BJ (cell line): ENCODE data around the gene SLIT1. TPM values are rescaled to one million over a fixed set of nuclear protein-coding genes. Genes with fewer than 3 reads are reported as not detected.

ENCODE experiments used
- CTCF ChIA-PET: fragments of 350-600 bp; formaldehyde crosslinking; extraction: SDS; loops from one replicate; lab custom pipeline; 2021; ENCODE audit warnings: antibody characterized with exemption, inconsistent platforms; lab: Yijun Ruan, JAX
- POLR2A ChIA-PET: fragments of 300-600 bp; sonication (Branson Sonifier 250); formaldehyde crosslinking; extraction: SDS; loops from one replicate; lab custom pipeline; 2021; ENCODE audit warnings: antibody characterized with exemption; lab: Charles Lee
- DNase-seq: peaks from one replicate; pipeline ENCODE4 v3.0.0-alpha.2; 2011; ENCODE audit warnings: low read depth
- H3K27me3 ChIP-seq: 2 replicates; pipeline ENCODE4 v1.6.0; 2011; ENCODE audit warnings: low read length; ENCODE audit not compliant: control insufficient read depth, insufficient read depth
- H3K36me3 ChIP-seq: 2 replicates; pipeline ENCODE4 v1.5.1; 2011; ENCODE audit warnings: low read length; ENCODE audit not compliant: control insufficient read depth, insufficient read depth
- H3K4me3 ChIP-seq: 2 replicates; pipeline ENCODE4 v1.5.1; 2011; ENCODE audit warnings: low read depth, mild to moderate bottlenecking, control low read depth, low read length
- polyA plus RNA-seq: library from polyadenylated mRNA; depleted of rRNA; stranded (reverse); fragments of >200 nt; gene quantifications from 2 replicates; pipeline ENCODE4 v1.2.3, GENCODE V29; 2011
- TF ChIP-seq, protein P1 (sequence below): IDR thresholded peaks from 2 replicates; pipeline ENCODE4 v1.5.1; 2011; ENCODE audit warnings: low read depth, mild to moderate bottlenecking, control low read depth, inconsistent platforms, low read length, moderate library complexity; ENCODE audit not compliant: insufficient read depth

Gene SLIT1
- polyA plus RNA-seq, 1 experiment: 0.02 TPM

DNA sequence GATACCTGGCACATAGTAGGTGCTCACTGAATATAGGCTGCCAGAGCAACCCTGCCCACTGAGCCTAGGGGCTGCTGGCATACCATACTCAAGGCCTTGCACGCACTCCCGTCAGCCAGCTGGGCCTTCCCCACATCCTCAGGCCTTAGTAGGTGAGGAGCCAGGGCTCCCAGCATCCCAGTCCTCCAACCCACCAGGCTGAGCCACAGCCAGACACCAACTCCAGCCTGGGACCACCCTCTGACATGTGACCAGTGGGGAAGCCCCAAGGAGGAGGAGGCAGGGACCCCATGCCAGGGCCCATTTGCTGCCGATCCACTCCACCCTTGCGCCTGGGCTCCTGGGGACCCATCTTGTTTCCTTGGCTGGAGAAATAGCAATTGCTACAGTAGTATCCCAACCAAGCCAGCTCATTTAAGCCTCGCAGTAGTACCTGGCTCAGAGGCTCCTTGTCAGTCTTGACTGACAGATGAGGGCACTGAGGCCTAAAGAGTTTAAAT, 11.4 kb downstream of the SLIT1 start:
- ChIA-PET CTCF (interaction anchor here (1.6 kb wide), 1 partner anchor 22 kb away, joined by 6 read pairs; no protein-coding TSS in a partner anchor), POLR2A (no interaction called here)
- H3K4me3 ChIP-seq: no peak overlapping the region
- H3K27me3 ChIP-seq: peaks cover 10% of the 10 kb centered on the region
- TF ChIP-seq, protein P1, sequence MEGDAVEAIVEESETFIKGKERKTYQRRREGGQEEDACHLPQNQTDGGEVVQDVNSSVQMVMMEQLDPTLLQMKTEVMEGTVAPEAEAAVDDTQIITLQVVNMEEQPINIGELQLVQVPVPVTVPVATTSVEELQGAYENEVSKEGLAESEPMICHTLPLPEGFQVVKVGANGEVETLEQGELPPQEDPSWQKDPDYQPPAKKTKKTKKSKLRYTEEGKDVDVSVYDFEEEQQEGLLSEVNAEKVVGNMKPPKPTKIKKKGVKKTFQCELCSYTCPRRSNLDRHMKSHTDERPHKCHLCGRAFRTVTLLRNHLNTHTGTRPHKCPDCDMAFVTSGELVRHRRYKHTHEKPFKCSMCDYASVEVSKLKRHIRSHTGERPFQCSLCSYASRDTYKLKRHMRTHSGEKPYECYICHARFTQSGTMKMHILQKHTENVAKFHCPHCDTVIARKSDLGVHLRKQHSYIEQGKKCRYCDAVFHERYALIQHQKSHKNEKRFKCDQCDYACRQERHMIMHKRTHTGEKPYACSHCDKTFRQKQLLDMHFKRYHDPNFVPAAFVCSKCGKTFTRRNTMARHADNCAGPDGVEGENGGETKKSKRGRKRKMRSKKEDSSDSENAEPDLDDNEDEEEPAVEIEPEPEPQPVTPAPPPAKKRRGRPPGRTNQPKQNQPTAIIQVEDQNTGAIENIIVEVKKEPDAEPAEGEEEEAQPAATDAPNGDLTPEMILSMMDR: no peak
- no peak for DNase-seq
- H3K36me3 ChIP-seq: no peaks in the 10 kb centered on the region

DNA sequence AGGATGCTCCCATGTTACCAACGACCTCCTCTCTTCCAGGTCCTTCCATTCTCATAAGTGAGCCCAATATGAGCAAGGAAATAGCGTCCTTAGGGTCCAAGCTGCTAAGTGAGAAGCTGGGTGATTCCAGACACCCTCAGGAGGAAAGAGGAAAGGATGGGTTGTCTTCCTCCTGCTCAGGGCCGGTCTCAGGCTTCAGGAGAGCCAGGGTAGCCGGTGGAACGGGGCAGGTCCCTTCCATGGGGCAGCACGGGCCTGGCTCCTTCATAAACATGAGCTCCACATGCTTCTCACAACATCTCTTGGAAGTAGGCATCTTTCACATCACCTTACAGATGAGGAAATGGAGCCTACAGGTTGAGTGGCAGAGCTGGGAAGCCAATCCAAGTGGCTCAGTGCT, 12.7 kb downstream of the SLIT1 start:
- DNase-seq: no peak
- CTCF ChIA-PET: interaction anchor here (1.0 kb wide), 1 partner anchor 18 kb away, joined by 4 read pairs; no protein-coding TSS in a partner anchor
- H3K36me3 ChIP-seq: no peaks in the 10 kb centered on the region
- H3K4me3 ChIP-seq: no peak overlapping the region
- H3K27me3 ChIP-seq: peaks cover 3% of the 10 kb centered on the region
- TF ChIP-seq, protein P1: no peak
- POLR2A ChIA-PET: no interaction called here

DNA sequence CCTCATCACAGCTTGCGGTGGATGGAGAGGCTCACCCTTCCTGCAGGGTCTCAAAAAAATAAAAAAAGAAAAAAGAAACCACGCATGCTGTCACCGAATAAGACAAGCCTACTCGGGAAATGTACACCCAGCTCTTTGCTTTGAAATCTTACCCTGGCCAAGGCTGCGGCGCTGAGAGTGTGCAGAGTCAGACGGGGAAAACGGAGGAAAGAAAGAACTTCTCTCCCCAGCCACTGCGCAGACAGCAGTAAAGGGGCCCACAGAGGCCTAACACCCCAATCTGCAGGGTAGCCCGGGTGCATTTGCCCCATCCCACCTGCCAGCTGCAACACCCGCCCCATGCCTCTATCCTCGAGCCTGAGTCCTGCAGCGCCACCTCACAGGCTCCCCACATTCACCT, 14.8 kb downstream of the SLIT1 start:
- POLR2A ChIA-PET: no interaction called here
- TF ChIP-seq, protein P1: no peak
- Histone ChIP-seq H3K4me3 (no peak overlapping the region), H3K36me3 (no peaks in the 10 kb centered on the region), H3K27me3 (peaks cover 1% of the 10 kb centered on the region)
- CTCF ChIA-PET: no interaction called here
- DNase-seq: no peak

DNA sequence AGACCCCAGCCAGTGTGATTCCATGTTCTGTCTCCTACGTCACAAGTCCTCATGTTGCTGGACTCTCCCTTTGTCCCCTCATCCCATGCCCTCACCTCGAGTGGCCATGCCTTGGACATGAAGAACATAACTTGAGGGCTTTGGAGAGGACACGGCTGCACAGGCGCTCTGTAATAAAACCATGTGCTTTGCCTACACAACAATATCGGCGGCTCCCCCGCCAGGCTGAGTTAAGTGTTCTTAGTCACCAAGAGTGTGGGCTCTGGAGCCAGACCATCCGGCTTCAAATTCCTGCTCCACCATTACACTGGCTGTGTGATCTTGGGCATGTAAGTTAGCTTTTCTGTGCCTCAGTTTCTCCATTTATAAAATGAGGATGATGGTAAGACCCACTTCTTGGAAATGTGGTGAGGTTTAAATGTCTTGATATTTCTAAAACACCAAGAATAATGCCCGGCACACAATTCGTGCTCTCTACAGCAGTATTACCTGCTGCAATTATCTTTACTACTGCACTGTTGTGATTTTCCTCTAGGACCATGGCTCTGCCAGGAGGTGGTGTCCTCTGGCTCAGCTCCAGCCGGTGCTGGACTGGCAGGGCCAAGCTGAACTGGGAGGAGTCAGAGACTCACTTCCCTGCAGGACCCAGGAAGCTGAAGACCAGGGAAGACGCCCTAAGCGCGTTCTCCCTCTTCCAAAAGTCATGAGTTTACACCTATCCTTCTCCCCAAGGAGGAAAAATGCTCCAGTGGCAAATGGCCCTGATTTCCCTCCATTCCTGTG, 15.7 kb downstream of the SLIT1 start:
- ChIA-PET CTCF (no interaction called here), POLR2A (no interaction called here)
- no peaks in the 10 kb centered on the region for H3K36me3 ChIP-seq
- H3K27me3 ChIP-seq: peaks cover 1% of the 10 kb centered on the region
- no peak for DNase-seq
- no peak overlapping the region for H3K4me3 ChIP-seq
- TF ChIP-seq, protein P1: no peak

DNA sequence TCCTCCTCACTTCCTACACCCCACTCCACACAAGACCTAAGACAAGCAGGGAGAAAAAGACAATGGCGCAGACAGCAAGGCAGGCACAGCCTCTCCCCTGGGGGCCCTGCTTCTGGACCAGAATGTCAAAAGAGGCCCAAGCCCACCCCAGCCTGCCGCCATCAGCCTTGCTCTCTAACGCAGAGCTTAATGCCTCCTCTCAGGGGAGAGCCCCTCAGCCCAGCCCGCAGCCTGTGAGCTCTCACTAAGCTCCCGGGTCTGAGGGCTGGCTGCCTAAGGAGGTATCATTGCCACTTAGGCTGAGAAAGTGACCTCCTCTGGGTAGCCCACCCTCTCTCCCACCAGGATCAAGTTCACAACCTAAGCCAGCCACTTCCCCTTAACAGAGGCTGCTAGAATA, 16.7 kb downstream of the SLIT1 start:
- TF ChIP-seq, protein P1: no peak
- POLR2A ChIA-PET: no interaction called here
- CTCF ChIA-PET: interaction anchor here (0.9 kb wide), 1 partner anchor 21 kb away, joined by 3 read pairs; no protein-coding TSS in a partner anchor
- Histone ChIP-seq H3K27me3 (peaks cover 1% of the 10 kb centered on the region), H3K4me3 (no peak overlapping the region), H3K36me3 (no peaks in the 10 kb centered on the region)
- DNase-seq: no peak
